Activated T-cell treated with anti-CD3 and anti-CD28 coated beads for 48 hours (primary cell): Measurements from ENCODE around the gene ORM1.
A peak's percentile ranks its signal among the peaks of the same experiment; 100 is the strongest.
"Not testable (repeated sequence)": the region's sequence is repeated elsewhere in the genome, so short reads cannot be mapped to it uniquely, and the experiment has no call there.

ENCODE experiments used
- DNase-seq: peaks from one replicate; pipeline ENCODE4 v3.0.0-alpha.2; 2020; ENCODE audit warnings: low read depth

Gene ORM1

DNA sequence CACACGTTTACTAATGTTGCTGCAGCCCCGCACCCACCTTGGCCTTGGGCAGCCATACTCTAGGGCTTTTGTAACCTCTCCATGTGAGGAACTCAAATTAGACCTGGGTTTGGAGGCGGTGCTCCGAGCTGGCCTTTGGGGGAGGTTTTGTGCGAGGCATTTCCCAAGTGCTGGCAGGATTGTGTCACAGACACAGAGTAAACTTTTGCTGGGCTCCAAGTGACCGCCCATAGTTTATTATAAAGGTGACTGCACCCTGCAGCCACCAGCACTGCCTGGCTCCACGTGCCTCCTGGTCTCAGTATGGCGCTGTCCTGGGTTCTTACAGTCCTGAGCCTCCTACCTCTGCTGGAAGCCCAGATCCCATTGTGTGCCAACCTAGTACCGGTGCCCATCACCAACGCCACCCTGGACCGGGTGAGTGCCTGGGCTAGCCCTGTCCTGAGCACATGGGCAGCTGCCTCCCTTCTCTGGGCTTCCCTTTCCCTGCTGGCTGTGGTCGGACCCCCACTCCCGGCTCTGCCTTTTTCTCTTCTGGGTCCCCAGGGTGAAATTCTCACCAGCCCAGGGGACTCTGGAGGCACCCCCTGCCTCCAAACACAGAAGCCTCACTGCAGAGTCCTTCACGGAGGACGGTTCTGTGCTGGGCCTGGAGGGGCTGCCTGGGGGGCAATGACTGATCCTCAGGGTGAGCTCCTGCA lies at the start of gene ORM1:
TSS of gene ORM1 (plus strand) at position 268 of the 701 bp plus-strand sequence. CDS start at position 304, 36 bp downstream.
- DNase-seq: not testable (repeated sequence)

DNA sequence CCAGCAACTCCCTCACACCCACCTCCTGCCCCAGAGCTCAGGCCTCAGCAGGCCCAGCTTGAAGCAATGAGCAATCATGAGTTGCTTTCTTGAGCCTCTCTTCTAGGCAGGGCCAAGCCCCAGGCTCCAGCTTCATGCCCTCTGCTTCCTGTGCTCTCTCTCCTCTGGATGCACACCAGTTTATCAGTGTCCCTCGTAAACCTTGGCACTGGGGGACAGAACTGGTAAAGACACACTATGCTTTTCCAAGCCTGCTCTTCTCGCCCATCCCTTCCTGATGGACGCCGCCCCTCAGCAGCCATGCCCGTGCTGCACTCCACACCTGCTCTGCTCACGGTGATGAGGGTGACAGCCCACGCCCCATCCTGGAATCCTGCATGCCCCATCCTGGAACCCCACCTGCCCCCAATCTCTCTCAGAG lies 49.4 kb upstream of the ORM1 start:
- DNase-seq: no peak

DNA sequence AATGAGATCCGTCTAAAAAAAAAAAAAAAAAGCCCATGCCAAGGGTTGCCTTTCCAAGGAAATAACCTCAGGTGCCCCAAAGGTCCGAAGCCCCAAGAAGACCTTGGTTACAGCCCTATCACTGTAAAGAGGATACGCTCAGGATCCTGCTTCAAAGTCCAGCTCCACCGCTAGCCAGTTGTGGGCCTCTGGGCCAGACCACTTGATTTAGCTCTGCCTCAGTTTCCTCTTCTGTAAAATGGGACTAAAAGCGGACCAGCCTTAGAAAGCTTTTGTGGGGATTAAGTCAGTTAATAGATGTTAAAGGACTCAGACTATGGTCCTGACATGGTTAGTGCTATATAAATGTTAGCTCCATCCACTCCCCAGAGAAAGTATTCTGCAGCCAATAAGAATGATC lies 48.7 kb upstream of the ORM1 start:
- no peak for DNase-seq

DNA sequence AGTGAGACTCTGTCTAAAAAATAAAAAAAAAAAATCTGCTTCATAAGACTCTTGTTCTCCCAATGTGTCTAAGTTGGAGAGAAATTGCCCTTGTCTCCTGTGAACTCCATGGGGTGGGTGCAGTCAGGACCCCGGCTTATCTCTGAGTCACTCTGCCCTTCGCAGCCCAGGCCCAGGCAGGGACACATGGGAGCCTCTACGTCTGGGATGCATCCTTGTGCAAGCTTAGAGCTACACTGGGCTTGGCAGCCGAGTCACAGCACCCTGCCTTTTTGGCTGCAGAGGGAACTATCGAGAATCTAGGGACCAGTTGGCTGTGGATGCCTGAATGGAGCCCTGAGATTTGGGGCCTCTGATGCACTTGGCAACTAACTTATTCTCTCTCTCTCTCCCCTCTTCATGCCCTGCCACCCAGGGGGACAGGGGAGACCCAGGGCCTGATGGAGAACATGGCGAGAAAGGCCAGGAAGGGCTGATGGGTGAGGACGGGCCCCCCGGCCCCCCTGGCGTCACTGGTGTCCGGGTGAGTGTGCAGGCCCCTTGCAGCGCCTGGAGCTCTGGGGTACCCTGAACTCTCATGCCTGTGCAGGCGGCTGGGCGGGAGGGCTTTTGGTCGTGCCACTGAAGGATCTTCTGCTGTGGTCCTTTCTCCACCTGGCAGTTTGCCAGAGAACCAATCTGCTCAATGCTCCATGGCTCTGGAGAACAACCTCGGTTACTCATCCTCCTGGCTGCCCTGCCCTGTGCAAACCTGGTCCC lies 47.5 kb upstream of the ORM1 start:
- no peak for DNase-seq

DNA sequence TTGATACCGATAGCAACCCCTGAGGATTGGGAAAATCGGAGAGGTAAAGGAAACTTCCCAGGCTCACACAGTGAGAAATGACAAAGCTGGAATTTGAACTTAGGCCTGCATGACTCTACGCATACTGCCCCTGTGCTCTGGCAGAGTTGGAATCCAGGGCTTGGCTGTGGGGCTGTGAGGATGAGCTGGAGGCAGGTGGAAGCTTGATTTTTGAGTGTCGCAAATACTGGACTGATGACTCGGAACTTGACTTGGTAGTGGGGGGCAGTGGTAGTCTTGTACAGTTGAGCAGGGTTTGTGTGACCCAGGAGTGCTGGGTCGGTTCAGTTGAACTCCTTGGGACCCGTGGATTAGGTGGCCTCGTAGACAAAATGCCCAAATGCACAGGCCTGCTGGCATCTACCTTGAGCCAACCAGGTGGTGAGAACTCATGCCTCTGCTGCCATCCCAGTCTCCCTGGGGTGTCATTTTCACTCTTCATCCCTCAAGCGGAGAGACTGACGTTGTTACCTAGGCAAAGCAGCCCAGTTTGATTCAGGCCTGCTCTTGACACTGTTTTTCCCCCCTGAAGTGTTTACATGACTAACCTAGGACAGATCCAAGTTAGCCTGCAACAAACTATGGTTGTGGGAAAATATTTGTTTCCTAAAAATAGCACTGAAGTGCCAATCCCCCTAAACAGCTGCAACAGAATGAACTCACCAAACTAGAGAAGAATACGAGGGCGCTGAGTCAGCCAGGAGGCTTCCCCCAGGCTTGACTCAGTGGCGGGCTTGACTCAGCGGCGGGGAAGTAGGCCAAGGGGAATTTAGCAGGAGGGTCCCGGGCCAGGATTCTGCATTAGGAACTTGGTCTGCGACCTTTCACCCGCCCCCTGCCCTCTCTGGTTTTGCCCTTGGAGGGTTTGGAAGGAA lies 45.7 kb upstream of the ORM1 start:
- no peak for DNase-seq

DNA sequence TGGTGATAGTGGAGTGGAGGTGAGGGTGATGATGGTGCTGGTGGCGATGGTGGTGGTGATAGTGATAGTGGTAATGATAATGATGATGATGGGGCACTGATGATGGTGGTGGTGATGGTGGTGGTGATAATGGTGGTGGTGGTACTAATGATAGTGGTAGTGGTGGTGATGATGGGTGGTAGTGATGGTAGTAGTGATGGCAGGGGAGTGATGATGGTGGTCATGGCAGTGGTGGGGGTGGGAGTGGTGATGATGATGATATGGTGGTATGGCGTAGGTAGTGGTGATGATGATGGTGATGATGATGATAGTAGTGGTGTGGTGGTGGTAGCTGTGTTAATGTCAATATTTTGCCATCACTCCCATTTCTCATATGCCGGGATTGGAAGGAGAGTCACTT lies 44.5 kb upstream of the ORM1 start:
- no peak for DNase-seq

DNA sequence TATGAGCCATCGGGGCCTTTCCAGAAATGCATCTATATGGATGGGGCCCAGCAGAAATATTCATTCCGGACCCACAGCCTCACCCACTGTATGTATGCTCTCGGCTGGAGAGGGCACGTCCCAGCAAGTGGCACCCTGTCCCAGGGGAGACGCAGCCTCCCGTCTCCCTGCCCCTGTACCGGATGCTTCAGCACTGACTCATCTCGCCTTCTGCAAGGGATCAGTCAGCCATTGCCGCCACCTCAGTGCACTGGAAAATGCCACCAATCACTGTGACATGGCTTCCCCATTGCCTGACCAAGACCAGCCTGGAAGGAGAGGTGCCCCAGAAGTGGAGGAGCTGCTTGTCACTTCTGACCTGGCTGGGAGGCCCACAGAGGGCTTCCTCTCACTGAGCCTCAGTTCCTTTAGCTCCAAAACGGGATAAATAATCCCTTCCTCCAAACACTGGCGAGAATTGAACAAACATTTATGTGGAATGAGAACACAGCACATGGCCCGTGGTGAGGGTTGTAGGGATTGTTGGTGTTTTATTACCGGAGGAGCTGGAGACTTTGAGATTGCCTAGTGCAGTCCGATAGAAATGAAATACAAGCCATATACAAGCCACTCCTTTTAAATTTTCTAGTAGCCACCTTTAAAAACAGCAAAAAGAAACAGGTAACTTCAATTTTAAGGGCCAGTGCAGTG lies 43.9 kb upstream of the ORM1 start:
- DNase-seq: no peak

DNA sequence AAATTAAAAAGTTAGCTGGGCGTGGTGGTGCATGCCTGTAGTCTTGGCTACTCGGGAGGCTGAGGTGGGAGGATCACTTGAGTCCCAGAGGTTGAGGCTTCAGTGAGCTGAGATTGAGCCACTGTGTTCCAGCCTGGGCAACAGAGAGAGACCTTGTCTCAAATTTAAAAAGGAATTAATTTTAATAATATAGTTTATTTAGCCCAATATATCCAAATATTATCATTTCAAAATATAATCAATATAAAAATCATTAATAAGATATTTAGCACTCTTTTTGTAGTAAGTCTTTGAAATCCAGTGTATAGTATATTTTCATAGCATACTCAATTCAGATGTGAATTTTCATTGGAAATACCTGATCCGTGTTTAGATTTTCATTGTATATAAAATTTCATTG lies 43.2 kb upstream of the ORM1 start:
- no peak for DNase-seq

DNA sequence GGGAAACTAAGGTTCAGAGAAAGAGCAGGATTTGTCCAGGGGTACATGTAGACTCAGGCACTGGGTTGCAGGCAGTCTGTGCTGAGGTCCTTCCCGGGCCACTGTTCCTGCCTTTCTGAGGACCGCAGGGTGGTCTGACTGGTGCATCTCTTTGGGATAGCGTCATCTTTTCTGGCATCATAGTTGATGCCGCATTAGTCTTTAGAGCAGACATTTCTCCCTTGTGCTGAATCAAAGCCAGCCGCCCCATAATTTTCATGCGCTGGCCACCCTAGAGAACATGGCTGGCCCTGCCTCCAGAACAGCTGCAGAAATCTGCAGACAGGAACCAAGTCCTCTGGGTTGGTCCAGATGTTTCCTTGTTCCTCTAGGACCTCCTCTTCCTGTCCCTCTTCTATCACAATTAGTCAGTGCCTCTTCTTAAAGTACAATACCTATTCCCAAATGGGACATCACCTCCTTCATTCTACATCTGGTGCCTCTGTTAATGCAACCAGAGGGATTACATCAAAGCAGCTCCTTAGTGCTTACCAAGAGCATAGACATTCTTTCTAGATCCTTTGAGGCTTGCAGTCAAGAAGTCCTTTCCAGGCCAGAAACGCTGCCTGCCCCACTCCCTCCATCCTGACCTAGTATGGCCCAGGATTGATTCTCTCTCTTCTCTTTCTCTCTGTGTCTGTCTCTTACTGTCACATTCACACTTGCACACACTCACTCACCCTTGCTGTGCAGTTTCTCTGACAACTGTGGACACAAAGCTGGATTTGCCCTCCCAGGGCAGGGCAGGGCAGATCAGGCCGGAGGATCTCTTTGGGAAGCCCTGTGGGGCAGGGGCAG lies 42.0 kb upstream of the ORM1 start:
- DNase-seq: no peak

DNA sequence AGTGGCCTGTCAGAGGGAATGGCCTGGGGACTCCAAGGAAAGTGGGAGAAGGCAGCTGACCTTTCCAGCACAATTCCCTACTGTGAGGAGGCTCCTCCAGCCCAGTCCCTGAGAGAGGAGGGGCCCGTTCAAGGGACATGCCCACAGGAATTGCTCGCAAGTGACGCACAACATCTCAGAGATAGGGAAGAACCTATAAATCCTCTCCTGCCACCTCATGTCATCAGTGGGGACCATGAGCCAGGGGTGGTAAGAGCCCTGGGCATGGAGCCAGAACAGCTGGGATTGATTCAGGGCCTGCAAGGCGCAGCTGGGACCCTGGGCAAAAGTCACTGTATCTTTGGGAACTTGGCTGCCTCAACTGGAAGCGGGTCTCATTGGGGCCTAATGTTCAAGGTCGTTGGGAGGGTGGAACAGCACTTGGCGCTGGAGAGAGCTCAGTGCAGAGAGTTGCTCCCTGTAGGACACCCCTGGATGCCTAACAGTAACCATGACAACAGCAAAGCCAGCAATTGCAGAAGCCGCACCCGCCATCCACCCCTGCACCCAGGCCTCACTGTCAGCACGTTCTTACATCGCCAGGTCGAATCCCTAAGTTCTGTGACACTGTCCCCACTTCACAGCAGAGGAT lies 41.3 kb upstream of the ORM1 start:
- DNase-seq: no peak

DNA sequence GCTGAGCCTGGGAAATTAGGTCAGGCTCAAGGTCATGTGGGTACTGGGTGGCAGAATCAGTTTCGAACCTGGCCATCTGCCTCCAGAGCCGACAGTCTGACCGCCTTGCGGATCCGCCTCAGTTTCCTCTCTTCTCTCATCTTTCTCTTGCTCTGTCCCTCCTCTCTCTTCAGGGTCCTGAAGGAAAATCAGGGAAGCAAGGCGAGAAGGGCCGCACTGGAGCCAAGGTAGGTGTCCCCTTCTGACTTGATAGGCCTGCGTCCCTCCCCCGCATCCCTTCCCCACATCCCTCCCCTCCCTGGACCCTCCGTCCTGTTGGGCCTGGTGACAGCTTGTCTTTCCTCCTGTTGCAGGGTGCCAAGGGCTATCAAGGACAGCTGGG lies 40.8 kb upstream of the ORM1 start:
- no peak for DNase-seq

DNA sequence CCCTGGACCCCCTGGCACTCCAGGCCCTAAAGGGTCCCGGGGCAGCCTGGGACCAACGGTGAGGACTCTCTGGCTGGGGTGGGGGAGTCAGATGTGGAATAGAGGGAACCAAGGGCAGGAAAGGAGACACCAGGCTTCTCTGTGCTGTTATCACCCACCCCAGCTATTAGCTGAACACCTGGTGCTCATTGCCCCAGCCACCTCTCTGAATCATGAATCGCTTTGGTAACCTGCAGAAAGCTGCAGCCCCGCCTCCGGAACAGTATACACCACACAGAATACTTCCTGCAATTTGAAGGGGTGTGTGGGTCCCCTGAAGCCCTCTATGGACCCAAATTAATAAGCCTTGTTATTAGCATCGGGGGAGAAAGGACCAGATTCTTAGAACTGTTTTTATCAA lies 40.4 kb upstream of the ORM1 start:
- DNase-seq: no peak

DNA sequence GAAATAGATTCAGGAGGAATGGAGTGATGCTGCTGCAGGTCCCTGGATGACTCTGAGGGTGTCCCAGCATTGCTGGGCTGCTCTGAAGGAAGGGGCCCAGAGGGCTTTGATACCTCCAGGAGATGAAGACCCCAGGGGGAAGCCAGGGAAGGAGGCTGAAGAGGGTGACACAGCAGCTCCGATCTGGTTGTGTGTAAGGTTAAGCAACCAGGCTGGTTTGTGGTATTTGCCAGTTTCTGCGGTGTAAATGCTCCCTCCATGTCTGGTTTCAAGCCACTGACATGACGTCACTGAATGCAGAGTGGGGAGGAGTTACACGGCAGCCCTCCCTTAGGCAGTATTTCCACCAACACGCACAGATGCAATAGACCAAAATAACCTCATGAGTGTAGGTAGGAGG lies 40.0 kb upstream of the ORM1 start:
- DNase-seq: peak; percentile 15

DNA sequence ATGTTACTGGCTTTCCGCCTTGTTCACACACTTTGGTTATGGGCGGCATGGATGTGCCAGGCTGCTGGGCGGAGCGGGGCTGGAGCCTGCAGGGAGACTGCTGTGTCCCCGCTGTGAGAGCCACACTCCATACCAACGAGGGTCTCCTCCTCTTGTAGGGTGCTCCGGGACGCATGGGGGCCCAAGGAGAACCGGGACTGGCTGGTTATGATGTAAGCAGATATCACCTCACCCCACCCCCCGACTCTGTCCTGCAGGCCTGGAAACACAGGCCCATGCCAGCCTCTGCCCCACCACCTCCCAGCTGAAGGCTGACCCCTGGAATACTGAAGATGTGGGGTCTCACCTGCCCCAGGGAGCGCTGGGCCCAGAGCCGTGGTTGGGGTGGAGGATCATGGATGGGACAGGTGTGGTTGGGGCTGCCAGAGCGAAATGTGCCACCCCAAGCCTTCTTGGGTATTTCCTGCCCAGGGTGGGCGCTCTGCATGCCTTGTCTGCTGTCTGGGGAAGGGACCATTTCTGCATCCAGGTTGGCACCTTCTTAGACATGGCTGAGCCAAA lies 39.3 kb upstream of the ORM1 start:
- no peak for DNase-seq

DNA sequence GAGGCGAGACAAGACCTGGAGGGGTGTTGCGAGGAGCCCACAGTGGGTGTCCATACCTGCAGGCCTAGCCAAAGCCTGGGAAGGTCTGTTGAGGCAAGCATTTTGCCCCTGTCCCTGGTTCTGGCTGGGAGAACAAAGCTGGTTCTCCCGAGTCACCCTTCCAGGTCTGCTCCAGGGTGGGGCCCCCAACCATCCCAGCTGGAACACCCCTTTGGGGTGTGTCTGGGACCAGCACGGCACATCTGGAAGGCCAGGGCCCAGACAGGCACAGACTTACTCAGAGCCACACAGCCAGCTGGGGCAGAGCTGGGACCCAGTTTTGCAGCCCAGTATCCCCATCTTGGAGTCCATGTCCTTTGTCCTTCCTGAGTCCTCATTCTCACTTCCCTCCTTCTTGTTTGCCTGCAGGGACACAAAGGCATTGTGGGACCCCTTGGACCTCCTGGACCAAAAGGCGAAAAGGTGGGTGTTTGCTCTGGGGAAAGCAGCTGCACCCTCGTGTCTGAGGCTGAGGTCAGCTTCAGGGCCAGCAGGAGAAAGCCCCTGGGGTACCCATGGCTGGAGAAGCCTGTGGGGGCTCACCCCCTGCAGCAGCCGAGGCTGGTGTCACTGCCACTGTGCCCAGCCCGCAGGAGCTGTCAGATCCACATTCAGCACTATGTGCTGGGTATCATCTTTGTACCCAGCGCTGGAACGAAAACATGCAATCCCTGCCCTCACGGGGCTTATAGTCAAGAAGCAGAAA lies 38.4 kb upstream of the ORM1 start:
- DNase-seq: no peak

DNA sequence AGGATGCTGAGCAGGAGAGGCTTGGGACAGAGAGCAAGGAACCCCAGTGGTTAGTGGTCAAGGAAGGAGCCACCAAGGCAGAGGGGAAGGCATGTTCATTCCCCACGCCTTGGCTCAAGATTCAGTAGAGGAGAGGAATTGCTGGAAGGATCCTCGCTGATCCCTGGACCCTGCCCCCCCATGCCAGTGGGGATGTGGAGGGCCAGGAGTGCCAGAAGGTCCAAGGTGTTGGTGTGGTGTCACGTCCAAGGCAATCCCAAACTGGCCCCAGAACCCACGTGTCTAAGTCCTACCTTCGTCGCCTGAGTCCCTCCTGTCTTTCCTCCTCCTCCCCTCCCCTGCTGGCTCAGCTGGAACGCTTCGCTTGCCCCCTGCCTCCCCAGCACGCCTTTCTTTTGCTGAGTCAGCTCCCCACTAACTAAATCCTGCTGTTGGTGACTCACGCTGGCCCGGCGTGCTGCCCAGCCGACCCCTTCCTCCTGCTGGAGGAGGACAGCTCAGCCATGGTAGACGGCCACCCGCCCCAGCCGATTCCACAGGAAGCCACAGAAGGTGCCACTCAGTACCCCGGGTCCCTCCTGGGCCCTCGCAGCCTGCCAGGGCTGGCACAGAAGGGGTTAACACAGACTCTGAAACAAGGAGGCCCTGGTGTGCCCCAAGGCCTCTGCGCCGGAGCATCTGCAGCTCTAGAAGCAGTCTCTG lies 37.6 kb upstream of the ORM1 start:
- no peak for DNase-seq

DNA sequence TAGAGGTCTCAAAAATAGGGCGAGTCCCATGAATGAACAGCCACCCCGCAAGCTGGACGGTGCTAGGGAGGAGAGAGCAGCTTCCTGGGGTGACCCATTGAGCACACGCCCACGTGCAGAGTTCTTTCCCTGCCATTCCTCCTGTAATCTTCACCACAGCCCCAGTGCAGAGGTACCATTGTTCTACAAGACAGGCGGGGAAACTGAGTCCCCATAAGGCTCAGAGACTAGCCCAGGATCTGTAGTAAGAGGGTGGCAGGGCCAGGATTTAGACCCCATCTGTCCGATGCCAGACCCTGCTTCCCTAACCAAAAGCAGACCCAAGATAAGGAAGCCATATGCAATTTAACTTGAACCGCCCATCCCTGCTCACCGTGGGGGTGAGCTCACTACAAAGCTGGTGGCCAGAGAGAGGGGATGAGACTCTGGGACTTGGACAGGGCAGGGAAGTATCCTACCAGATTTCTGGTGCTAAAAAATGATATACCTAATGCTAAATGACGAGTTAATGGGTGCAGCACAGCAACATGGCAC lies 36.7 kb upstream of the ORM1 start:
- DNase-seq: no peak

DNA sequence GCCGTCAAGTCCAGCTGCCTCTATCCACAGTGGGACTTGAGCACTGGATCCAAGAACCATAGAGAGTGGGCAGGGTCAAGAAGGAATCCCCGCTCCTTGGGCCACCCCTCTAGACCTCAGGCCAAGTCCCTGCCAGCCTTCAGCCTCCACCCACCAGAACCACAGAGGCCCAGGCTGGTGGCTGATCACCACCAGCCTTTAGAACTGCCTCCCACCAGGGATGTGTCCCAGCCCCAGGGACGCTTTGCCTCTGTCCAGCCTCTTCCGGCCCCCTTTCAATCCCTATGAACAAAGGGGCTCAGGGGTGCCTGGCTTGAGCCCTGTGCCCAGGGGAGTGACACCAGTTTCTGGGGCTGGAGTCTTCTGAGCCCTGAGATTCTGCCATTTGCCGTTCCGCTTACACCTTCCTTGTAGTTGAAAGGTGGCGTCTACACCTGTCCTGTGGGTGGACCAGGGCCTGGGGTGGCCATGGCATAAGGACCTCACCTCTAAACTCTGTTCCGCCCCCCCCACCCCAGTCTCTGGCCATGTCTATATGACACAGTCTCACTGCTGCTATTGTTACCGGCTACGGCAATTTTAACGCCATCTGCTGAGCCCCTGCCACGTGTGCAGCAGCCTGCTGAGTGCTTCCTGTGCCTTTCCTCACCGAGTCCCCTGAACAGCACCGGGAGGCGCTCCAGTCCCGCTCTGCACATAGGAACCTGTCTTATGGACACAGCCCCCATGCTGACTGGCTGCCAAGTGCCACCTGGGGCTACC lies 35.7 kb upstream of the ORM1 start:
- no peak for DNase-seq
